Ovary (tissue), 9 donors: ENCODE data around the gene IL10. TPM values are rescaled to one million over a fixed set of nuclear protein-coding genes. Genes with fewer than 3 reads are reported as not detected.

ENCODE experiments used
- DNase-seq, 5 donors: peaks; one replicate each; pipeline ENCODE4 v3.0.0-alpha.2; 2019 to 2020
- H3K27ac ChIP-seq, 2 donors: fragments of 200-600 bp; one replicate each; pipeline versions ENCODE4 v1.5.1 to v1.8.0; 2019 to 2022
- H3K27me3 ChIP-seq: fragments of 200-600 bp; one replicate; pipeline ENCODE4 v1.8.0; 2022
- H3K36me3 ChIP-seq: fragments of 200-600 bp; sonication (generic); one replicate; pipeline ENCODE4 v1.5.1; 2019
- H3K4me1 ChIP-seq: one replicate; pipeline ENCODE4 v1.8.1; 2013; ENCODE audit warnings: mild to moderate bottlenecking, moderate library complexity; ENCODE audit not compliant: insufficient read depth
- H3K4me3 ChIP-seq: fragments of 200-600 bp; sonication (generic); one replicate; pipeline ENCODE4 v1.5.1; 2017
- H3K9me3 ChIP-seq, 2 donors: fragments of 200-600 bp in 1 of 2; sonication (generic) in 1 of 2; one replicate each; pipeline versions ENCODE4 v1.5.1 to v1.8.1; 2013 to 2019; ENCODE audit warnings: mild to moderate bottlenecking in 1 of 2, moderate library complexity in 1 of 2
- EP300 ChIP-seq: sonication (generic); formaldehyde crosslinking; IDR thresholded peaks from one replicate; pipeline ENCODE4 v1.6.1; 2017; ENCODE audit warnings: antibody characterized with exemption
- POLR2A ChIP-seq: fragments of 450-650 bp; IDR thresholded peaks from one replicate; pipeline ENCODE4 v1.6.1; 2017; ENCODE audit warnings: antibody characterized with exemption, mild to moderate bottlenecking, moderate library complexity
- WGBS, 3 donors: extraction: QIAGEN DNeasy Blood & Tissue Kit in 1 of 3; methylation state at CpG; one replicate each; pipeline versions ENCODE4 v1.1.5 to v1.1.7; 2013 to 2017; 5-methylcytosine and 5-hydroxymethylcytosine counted together
- intact Hi-C, 4 donors: fragments of 100-400 bp; cut with DNase I; formaldehyde crosslinking; loops; one replicate each; pipeline versions ENCODE4 v1.11.0 to v1.15.1; 2022 to 2023
- polyA plus RNA-seq, 2 donors: library from polyadenylated mRNA; stranded (reverse); fragments of 200-250 nt in 1 of 2; fragments of 350-450 nt in 1 of 2; fragmentation: Illumina TruSeq in 1 of 2; extraction: RNeasy Lipid Tissue Mini Kit (QIAGEN cat#74804) in 1 of 2; gene quantifications; one replicate each; pipeline ENCODE4 v1.2.3, GENCODE V29; 2013 to 2014
- total RNA-seq, 7 donors: library from RNA; depleted of rRNA in 2 of 7; stranded (reverse); fragments of >200 nt in 2 of 7; fragmentation: NEBNext Ultra II Directional in 3 of 7; extraction: Animal tissue kit (Norgen Biotek cat#: 25700) in 3 of 7; gene quantifications; one replicate each; pipeline versions ENCODE4 v1.1.0 to v1.2.4, GENCODE V29; 2016 to 2023
- TF ChIP-seq, protein P1 (sequence below), 3 donors: fragments of 450-650 bp in 2 of 3; fragments of 200-600 bp in 1 of 3; IDR thresholded peaks; one replicate each; pipeline versions ENCODE4 v1.5.1 to v1.8.0; 2016 to 2022; ENCODE audit warnings: antibody characterized with exemption in 3 of 3, mild to moderate bottlenecking in 1 of 3
- donor health status: DM: no; HTN: no; CAD: no; lungs with moderate emphysema.
- donor health status: DM: no; HTN: no; CAD: no.
- donor health status: Bipolar disorder and iron deficiency.
- donor health status: DM: yes; HTN: yes; CAD: no.
- donor health status: DM: no; HTN: no; CAD: no.
- donor health status: DM: yes; HTN: yes; CAD: no.

The IL10 gene
- total and polyA plus RNA-seq, 9 donors, result 0.25 to 4.0 (median 1.4) TPM; not detected in 1

DNA sequence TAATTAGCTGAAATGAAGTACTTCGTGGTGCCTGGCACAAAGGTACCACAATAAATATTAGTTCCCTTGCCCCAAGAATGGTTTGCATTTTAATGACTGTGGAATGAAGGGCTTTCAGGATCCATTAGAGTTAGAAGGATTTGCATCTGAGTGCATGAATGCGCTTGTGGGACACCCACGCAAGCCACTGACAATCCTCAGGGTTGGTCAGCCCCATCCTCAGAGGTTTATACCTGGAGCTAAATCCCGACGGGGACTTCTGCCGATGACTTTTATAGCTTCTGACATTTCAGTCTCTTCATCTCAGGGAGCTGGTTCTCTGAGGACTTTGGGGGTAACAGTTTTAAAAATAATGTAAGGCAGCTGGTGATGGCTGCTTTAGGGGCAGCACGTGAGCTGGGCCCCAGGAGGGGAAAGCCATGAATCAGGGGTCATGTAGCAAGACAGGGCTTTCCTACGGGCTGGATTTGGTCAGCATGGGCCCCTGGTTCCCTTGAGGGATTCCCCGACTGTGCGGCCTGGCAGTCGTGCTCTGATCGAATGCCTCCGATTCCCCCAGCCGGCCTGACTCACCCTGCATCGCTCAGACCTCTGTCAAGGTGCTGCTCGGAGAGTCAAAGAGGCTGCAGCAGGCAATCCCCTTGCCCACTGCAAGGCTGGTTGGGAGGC lies 20.8 kb upstream of the IL10 start:
- intact Hi-C loops, result no loop called here
- DNase-seq, result no peak
- TF ChIP-seq EP300 (no peak), POLR2A (no peak)
- TF ChIP-seq, protein P1, sequence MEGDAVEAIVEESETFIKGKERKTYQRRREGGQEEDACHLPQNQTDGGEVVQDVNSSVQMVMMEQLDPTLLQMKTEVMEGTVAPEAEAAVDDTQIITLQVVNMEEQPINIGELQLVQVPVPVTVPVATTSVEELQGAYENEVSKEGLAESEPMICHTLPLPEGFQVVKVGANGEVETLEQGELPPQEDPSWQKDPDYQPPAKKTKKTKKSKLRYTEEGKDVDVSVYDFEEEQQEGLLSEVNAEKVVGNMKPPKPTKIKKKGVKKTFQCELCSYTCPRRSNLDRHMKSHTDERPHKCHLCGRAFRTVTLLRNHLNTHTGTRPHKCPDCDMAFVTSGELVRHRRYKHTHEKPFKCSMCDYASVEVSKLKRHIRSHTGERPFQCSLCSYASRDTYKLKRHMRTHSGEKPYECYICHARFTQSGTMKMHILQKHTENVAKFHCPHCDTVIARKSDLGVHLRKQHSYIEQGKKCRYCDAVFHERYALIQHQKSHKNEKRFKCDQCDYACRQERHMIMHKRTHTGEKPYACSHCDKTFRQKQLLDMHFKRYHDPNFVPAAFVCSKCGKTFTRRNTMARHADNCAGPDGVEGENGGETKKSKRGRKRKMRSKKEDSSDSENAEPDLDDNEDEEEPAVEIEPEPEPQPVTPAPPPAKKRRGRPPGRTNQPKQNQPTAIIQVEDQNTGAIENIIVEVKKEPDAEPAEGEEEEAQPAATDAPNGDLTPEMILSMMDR (IDR thresholded peaks at IDR 0.05), result no peak
- no peaks in the 10 kb centered on the region for H3K27me3 ChIP-seq
- 86 to 91% (median 87%) methylated on average over 16 of the region's 16 CpGs for WGBS, 3 donors
- H3K9me3 ChIP-seq, result no peaks in the 10 kb centered on the region
- no peak overlapping the region for H3K4me3 ChIP-seq
- H3K36me3 ChIP-seq, result no peaks in the 10 kb centered on the region
- H3K4me1 ChIP-seq, result no peaks in the 10 kb centered on the region
- H3K27ac ChIP-seq, result no peak overlapping the region

DNA sequence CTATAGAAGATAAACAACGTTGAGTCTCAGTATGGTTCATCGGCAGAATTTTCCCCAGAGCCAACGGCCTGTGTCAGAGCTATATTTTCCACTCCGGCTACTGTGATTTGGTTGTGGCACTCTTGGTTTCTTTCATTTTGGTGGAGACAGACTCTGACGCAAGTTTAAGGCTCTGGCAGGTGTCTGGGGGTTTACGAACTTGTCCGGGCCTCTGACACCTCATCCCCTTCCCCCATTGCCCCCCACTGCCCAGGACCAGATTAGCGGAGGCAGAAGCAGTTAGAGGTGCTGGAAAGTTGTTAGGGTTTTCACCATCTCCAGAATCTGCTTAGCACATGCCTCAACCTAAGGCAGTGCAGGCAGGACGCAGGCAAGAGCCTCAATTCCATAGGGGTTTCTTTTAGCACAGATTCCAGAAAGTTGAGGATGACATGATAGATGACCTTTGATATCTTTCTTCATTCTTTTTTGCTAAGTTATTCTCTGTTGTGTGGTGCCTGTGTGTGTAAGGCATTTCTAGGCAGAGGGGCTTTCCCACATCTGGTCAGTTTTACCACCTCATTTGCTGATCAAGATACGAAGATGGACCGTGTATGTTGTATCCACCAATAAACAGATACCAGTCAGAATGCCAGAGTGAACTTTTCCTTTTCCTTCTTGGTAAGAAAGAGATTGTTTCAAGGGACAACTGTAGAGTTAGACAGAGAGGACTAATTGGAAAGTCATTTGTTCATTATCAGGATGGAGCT lies 18.4 kb upstream of the IL10 start:
- no peaks in the 10 kb centered on the region for H3K4me1 ChIP-seq
- DNase-seq, result no peak
- H3K27me3 ChIP-seq, result no peaks in the 10 kb centered on the region
- no peaks in the 10 kb centered on the region for H3K9me3 ChIP-seq
- H3K36me3 ChIP-seq, result no peaks in the 10 kb centered on the region
- intact Hi-C loops, result no loop called here
- TF ChIP-seq EP300 (no peak), POLR2A (no peak)
- TF ChIP-seq, protein P1 (IDR thresholded peaks at IDR 0.05), result no peak
- 84 to 88% (median 87%) methylated on average over 11 of the region's 11 CpGs for WGBS, 3 donors
- no peak overlapping the region for H3K27ac ChIP-seq
- H3K4me3 ChIP-seq, result no peak overlapping the region

DNA sequence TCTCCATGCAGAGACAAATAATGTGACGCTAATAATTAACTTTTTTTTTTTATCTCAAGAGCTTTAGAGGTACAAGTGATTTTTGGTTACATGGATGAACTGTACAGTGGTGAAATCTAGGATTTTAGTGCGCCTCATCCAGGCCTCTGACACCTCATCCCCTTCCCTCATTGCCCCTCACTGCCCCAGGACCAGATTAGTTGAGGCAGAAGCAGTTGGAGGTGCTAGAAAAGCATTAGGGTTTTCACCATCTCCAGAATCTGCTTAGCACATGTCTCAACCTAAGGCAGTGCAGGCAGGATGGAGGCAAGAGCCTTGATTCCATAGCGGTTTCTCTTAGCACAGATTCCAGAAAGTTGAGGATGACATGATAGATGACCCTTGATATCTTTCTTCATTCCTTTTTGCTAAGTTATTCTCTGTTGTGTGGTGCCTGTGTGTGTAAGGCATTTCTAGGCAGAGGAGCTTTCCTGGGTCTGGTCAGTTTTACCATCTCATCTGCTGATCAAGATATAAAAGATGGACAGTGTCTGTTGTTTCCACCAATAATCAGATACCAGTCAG lies 16.3 kb upstream of the IL10 start:
- WGBS, 3 donors, result 80 to 84% (median 81%) methylated on average over 3 of the region's 3 CpGs
- H3K9me3 ChIP-seq, result no peaks in the 10 kb centered on the region
- intact Hi-C loops, result no loop called here
- no peak for DNase-seq
- no peaks in the 10 kb centered on the region for H3K4me1 ChIP-seq
- H3K27ac ChIP-seq, result no peak overlapping the region
- no peaks in the 10 kb centered on the region for H3K27me3 ChIP-seq
- TF ChIP-seq, protein P1 (IDR thresholded peaks at IDR 0.05), result no peak
- TF ChIP-seq POLR2A (no peak), EP300 (no peak)
- H3K4me3 ChIP-seq, result no peak overlapping the region
- no peaks in the 10 kb centered on the region for H3K36me3 ChIP-seq

DNA sequence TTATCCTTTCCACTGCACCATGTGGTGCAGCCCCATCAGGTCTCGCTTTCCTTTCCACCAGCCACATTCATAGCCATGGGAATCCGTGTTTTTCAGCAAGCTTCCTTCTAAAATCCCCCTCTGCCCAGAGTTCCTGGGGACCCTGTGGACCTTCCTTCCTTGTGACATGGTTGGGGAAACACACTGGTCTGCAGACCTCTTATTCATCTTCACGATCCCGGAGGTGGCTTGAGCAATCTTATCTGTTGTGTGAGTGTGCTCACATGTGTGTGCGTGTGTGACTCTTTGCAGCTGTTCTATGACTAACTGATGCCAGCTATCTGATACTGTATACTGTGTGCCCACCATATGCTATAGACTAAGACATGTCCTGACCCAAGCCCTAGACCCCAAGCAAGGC lies 15.6 kb upstream of the IL10 start:
- Histone ChIP-seq H3K4me1 (no peaks in the 10 kb centered on the region), H3K9me3 (no peaks in the 10 kb centered on the region), H3K4me3 (no peak overlapping the region), H3K27me3 (no peaks in the 10 kb centered on the region), H3K36me3 (no peaks in the 10 kb centered on the region), H3K27ac (no peak overlapping the region)
- intact Hi-C loops, result no loop called here
- no peak for TF ChIP-seq POLR2A
- TF ChIP-seq, protein P1 (IDR thresholded peaks at IDR 0.05), result no peak
- no peak for TF ChIP-seq EP300
- no peak for DNase-seq
- WGBS, 3 donors, result 86 to 92% (median 91%) methylated on average over 5 of the region's 5 CpGs
